Right atrium auricular region (tissue), 2 donors: Measurements from ENCODE around the gene SPON2. TPM values are rescaled to one million over a fixed set of nuclear protein-coding genes. Genes with fewer than 3 reads are reported as not detected.

Source experiments
- DNase-seq: peaks from one replicate; pipeline ENCODE4 v3.0.0-alpha.2; 2019; ENCODE audit warnings: low spot score
- H3K27ac ChIP-seq, 2 donors: fragments of 200-600 bp; sonication (generic); 1 replicate in 1 of 2; 2 replicates in 1 of 2; pipeline ENCODE4 v1.5.1; 2016 to 2019
- H3K27me3 ChIP-seq, 2 donors: fragments of 200-600 bp; sonication (generic); one replicate each; pipeline versions ENCODE4 v1.5.1 to v1.6.0; 2017 to 2019
- H3K36me3 ChIP-seq: fragments of 200-600 bp; sonication (generic); one replicate; pipeline ENCODE4 v1.5.1; 2016
- H3K4me1 ChIP-seq, 2 donors: fragments of 200-600 bp; sonication (generic); one replicate each; pipeline versions ENCODE4 v1.5.1 to v1.6.0; 2017 to 2019
- H3K4me3 ChIP-seq, 2 donors: fragments of 200-600 bp; sonication (generic); 1 replicate in 1 of 2; 2 replicates in 1 of 2; pipeline ENCODE4 v1.5.1; 2017 to 2019; ENCODE audit warnings: mild to moderate bottlenecking in 1 of 2, moderate library complexity in 1 of 2
- H3K9me3 ChIP-seq, 2 donors: fragments of 200-600 bp; sonication (generic); one replicate each; pipeline ENCODE4 v1.5.1; 2019
- total RNA-seq, 2 donors: library from RNA; depleted of rRNA; stranded (reverse); fragments of >200 nt; gene quantifications; one replicate each; pipeline ENCODE4 v1.1.0, GENCODE V29; 2016
- TF ChIP-seq, protein P1 (sequence below), 2 donors: fragments of 200-600 bp; sonication (generic); IDR thresholded peaks; one replicate each; pipeline ENCODE4 v1.5.1; 2019; ENCODE audit warnings: antibody characterized with exemption in 2 of 2

Gene SPON2
- total RNA-seq, 2 donors from 2014 or later = 13.0 to 20.8 TPM

DNA sequence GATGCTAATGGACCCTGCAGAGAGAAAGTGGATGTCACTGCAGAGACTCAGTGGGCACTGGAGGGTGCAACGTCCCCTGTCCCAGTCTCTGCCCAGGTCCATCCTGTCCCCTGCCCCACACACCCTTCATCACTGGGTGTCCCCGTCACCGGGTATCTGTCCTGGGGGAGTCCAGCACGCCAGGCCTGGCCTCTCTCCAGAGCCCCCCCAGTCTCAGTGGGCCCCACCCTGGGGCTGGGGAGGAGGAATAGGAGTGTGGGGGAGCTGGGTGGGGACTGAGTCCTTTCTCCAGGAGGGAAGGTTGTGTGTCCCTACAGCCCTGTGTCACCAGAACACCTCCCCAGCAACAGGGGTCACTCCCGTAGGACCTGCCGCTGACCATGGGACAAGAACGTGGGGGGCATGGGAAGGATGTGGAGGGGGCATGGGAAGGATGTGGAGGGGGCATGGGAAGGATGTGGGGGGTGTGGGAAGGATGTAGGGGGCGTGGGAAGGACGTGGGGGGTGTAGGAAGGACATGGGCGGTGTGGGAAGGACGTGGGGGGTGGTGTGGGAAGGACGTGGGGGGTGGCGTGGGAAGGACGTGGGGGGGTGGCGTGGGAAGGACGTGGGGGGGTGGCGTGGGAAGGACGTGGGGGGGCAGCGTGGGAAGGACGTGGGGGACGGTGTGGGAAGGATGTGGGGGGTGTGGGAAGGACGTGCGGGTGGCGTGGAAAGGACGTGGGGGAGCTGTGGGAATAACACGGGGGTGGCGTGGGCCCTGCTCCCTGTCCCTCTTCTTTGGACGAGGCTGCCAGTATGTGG is 21.0 kb upstream of the SPON2 start:
- TF ChIP-seq, protein P1, sequence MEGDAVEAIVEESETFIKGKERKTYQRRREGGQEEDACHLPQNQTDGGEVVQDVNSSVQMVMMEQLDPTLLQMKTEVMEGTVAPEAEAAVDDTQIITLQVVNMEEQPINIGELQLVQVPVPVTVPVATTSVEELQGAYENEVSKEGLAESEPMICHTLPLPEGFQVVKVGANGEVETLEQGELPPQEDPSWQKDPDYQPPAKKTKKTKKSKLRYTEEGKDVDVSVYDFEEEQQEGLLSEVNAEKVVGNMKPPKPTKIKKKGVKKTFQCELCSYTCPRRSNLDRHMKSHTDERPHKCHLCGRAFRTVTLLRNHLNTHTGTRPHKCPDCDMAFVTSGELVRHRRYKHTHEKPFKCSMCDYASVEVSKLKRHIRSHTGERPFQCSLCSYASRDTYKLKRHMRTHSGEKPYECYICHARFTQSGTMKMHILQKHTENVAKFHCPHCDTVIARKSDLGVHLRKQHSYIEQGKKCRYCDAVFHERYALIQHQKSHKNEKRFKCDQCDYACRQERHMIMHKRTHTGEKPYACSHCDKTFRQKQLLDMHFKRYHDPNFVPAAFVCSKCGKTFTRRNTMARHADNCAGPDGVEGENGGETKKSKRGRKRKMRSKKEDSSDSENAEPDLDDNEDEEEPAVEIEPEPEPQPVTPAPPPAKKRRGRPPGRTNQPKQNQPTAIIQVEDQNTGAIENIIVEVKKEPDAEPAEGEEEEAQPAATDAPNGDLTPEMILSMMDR (IDR thresholded peaks at IDR 0.05) = no peak
- DNase-seq = no peak
- Histone ChIP-seq H3K4me3 (no peak overlapping the region), H3K4me1 (peaks cover 0 to 34% of the 10 kb centered on the region in 2 donors), H3K27ac (peak overlapping the region; percentile 80 to 82), H3K36me3 (no peaks in the 10 kb centered on the region), H3K27me3 (no peaks in the 10 kb centered on the region), H3K9me3 (no peaks in the 10 kb centered on the region)

DNA sequence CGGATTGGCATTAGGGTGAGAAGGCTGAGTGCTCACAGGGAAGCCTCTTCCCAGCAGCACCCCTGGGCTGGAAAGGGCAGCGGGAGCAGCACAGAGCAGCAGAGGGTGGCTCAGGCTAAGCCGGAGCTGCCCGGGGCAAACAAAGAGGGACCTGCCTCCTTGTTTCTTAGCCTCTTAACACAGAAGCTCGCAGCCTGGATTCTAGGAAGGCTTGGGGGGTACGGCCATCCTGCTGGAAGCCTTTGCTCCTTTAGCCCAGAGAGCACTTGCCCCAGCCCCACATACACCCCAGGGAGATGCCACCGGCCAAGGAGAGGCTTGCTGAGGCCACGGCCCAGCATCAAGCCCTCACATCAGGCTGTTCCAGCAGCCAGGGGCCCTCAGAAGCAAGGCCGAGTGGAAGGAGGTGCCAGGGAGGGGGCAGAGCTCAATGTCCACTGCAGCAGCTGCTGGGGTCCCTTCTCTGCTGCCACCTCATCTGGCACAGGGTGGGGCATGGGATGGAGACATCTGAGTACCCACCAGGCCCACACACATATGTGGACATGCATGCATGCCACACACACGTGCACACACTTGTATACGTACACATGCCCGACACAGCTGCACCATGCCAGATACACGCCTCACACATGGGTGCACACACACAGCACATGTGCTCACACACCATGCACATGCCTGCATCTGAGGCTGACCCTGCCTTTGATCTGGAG is 20.3 kb upstream of the SPON2 start:
- H3K4me1 ChIP-seq = peaks cover 0 to 34% of the 10 kb centered on the region in 2 donors
- TF ChIP-seq, protein P1 (IDR thresholded peaks at IDR 0.05) = no peak
- H3K4me3 ChIP-seq = no peak overlapping the region
- no peaks in the 10 kb centered on the region for H3K9me3 ChIP-seq
- H3K36me3 ChIP-seq = no peaks in the 10 kb centered on the region
- H3K27me3 ChIP-seq = no peaks in the 10 kb centered on the region
- DNase-seq = peak; percentile 59
- peak overlapping the region; percentile 80 to 82 for H3K27ac ChIP-seq

DNA sequence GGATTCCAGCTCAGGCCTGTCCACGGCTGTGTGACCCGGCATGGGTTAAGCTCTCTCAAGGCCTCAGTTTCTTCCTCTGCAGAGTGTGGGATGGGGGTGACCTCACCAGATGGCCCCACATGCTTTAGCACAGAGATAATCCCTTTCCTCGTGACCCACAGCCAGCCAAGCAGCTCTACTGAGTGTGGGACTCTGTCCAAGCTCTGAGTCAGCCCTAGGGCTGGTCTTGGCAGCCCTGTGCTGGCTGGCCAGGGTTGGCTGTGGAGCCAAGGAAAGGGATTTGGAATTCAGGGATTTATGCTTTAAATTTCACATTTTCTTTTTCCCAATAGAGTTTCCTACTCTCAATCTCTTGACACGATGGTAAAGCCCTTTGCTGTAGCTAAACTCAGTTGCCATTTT is 19.7 kb upstream of the SPON2 start:
- peaks cover 0 to 34% of the 10 kb centered on the region in 2 donors for H3K4me1 ChIP-seq
- H3K27me3 ChIP-seq = no peaks in the 10 kb centered on the region
- TF ChIP-seq, protein P1 (IDR thresholded peaks at IDR 0.05) = no peak
- H3K4me3 ChIP-seq = no peak overlapping the region
- peak; percentile 93 for DNase-seq
- H3K9me3 ChIP-seq = no peaks in the 10 kb centered on the region
- no peaks in the 10 kb centered on the region for H3K36me3 ChIP-seq
- H3K27ac ChIP-seq = peak overlapping the region; percentile 80 to 82

DNA sequence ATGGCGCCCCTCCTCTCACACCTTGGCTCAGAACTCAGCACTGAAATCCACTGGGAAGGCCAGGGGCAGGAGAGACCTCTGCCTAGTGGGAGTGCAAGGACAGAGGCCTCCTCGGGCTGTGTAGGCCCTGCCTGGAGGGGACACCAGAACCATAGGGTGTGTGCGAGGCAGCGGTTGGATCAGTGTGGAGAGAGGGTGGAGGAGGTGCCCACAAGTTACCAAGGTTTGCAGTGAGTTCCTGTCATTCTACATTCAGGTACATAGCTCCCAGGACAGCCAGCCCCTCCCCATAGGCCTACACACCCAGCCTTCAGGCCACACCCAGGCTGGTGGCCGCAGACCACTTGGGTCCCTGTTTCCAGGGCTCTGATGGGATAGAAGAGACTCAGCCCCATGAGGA is 19.2 kb upstream of the SPON2 start:
- Histone ChIP-seq H3K4me1 (peaks cover 0 to 34% of the 10 kb centered on the region in 2 donors), H3K4me3 (no peak overlapping the region), H3K27me3 (no peaks in the 10 kb centered on the region), H3K36me3 (no peaks in the 10 kb centered on the region), H3K27ac (peak overlapping the region; percentile 80 to 82), H3K9me3 (no peaks in the 10 kb centered on the region)
- peak; percentile 58 for DNase-seq
- TF ChIP-seq, protein P1 (IDR thresholded peaks at IDR 0.05) = no peak

DNA sequence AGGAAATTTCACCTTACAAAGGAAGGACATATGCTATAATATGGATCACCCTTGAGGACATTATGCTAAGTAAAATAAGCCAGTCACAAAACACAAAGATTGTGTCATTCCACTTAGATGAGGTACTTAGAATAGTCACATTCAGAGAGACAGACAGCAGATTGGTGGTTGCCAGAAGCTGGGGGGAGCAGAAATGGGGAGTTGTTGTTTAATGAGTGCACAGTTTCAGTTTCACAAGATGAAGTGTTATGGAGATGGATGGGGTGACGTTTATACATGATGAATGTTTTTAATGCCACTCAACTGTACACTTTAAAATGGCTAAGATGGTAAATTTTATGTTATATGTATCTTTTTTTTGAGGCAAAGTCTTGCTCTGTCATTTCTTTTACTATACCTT is 14.8 kb upstream of the SPON2 start:
- TF ChIP-seq, protein P1 (IDR thresholded peaks at IDR 0.05) = no peak
- Histone ChIP-seq H3K9me3 (no peaks in the 10 kb centered on the region), H3K4me3 (no peak overlapping the region), H3K4me1 (peaks cover 0 to 11% of the 10 kb centered on the region in 2 donors), H3K36me3 (no peaks in the 10 kb centered on the region), H3K27me3 (no peaks in the 10 kb centered on the region), H3K27ac (peak overlapping the region; percentile 10 to 38)
- peak; percentile 57 for DNase-seq
